GM18520 (cell line): ENCODE measurements around the gene LTB4R.

Experiments used
- ATAC-seq: cut with Tn5 transposase; IDR thresholded peaks from one replicate; pipeline ENCODE4 v1.9.1; 2021; ENCODE audit not compliant: unreplicated experiment

LTB4R gene

GRCh38 chr14:24278424-24278823 lies 32.9 kb upstream of the LTB4R start:
- ATAC-seq: no peak

- peak; percentile 47 for ATAC-seq
Measured at GRCh38 chr14:24279301-24280186, 31.8 kb upstream of the LTB4R start.

DNA sequence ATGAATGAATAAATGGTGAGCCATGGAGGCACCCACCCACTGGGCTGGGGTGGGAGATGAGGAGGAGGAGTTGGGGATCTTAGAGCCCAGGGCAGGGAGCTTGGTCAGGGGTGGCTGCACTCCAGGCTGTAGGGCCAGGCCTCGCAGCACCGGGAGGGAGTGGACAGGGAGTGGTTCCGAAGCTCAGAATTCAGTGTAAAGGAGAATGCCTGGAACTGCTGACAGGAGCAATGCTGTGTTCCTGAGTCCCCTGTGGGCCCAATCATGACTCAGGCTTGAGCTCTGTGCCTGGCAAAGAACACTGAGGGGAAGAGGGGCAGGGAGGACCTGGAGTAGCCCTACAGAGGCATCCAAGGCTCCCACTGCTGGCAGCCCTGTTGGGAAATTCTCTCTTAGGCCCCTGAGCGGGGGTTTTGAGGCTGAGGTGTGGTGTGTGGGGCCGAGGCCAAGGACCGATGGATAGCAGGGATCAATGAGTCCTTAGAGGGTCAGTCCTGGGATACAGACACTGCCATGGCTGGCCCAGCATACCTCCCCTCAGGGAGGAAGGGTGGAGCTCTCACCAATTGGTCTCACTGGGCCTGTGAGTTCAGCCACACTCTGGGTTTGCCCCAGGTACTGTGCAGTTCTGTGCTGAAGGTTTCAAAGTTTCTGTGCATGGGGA lies 30.4 kb upstream of the LTB4R start:
- ATAC-seq: no peak

- ATAC-seq: no peak
Measured at GRCh38 chr14:24281636-24282035, 29.7 kb upstream of the LTB4R start.

DNA sequence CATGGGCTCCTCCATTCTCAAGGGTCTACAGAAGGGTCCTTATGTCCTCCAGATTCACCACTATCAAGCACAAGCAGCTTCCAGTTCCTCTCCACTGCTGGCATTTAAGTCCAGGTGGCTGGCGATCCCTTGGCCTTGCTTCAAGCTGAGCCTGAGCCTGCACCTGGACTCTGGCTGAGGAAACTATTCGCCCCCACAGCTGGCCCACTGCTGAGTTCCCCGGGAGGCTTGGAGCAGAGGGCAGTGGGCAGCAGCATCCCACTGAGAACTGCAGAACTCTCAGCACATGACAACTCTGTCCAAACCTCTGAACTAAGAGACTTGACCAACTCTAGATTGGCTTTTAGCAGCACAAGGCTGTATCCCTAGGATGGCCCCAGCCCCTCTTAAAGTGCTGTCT lies 28.6 kb upstream of the LTB4R start:
- ATAC-seq: no peak

- ATAC-seq: no peak
Measured at GRCh38 chr14:24283796-24284460, 27.4 kb upstream of the LTB4R start.

DNA sequence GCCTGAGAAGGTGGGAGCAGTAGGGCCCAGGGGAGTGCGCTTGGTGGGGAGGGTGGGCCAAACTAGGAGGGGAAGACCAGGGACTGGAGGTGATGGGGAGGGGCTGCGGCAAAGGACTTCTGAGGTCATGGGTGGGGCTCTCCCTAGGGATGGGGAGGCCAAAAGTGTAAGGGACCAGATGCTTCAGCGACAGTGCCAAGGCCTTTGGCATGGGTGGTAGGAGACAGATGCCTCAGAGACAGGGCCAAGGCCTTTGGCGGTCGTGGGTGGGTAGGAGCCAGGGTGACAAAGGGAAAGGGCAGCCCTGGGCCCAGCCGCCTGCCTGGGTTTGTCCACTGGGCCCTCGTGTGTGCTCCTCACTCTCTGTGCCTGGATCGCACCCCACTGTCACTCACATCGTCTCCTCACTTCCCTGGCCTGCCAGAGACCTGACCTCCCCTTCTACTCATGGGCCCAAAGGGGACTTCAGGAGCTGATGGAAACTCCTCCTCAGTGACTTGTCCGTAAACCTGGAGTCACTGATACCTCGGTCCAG lies 26.7 kb upstream of the LTB4R start:
- ATAC-seq: no peak

DNA sequence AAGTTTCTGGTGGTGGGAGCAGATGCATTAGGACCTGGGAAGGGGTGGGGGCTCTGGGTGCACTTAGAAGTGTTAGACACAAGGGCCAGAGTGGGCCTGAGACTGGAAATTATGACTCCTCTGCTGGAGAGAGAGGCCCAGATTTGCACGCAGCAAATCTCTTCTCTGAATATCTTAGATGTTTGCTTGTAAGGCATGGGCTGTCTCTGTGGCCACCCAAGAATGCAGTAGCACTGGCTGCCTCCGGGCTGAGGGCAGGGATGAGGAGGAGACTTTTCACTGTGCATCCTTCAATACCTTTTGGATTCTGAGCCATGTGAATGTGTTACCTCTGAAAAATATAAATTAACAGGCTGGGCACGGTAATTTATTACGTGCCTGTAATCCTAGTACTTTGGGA lies 26.0 kb upstream of the LTB4R start:
- no peak for ATAC-seq

- ATAC-seq: no peak
Measured at GRCh38 chr14:24286996-24287395, 24.3 kb upstream of the LTB4R start.

GRCh38 chr14:24289649-24290280 lies 21.5 kb upstream of the LTB4R start:
- peak; percentile 82 for ATAC-seq

DNA sequence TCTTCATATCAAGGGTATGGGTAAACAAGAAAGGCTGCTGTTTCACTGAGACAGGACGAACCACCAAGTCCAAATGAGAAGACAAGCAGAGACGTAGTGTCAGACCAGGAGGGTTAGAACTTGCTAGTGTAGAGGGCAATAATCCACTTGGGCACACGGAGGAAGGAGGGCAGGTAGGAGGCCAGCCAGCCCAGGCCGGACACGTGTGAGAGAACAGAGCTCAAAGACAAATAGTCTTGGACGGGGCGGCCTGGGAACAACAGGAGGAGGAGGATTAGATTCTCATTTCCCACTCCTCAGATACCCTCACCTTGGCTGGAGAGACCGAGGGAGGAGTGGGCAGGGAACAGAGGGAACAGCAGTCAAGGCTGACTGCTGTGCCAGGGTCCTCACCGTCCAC lies 20.6 kb upstream of the LTB4R start:
- ATAC-seq: no peak

DNA sequence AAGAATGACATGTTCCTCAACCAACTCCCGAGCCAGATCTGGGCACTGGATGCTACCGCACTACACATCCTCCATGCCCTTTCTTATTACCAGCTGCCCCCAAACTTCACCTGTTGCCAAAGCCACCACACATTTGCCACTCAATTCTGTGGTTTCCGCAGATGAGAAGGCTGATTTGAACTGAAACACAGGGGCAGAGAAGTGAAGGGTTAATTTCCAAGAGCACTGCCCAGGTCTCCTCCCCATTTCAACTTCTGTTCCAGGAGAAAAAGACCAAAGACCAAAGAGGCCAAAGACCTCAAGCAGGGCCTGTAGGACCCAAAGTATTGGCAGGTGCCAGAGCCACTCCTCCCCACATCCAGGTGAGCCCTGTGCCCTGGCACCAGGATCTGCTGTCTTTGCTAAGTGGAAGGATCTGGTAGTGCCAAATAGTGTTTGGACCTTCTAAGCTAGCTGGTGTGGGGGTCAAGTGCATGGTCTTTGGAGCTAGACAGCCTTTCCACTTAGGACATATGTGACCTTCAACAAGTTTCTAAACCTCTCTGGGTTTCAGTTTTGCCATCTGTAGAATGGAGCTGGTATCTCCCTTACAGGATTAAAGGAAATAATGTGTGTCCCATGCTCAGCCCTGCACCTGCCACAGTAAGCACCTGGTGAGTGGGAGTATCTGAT lies 19.7 kb upstream of the LTB4R start:
- ATAC-seq: no peak

GRCh38 chr14:24292118-24292807 lies 19.0 kb upstream of the LTB4R start:
- no peak for ATAC-seq

GRCh38 chr14:24293525-24293924 lies 17.8 kb upstream of the LTB4R start:
- no peak for ATAC-seq

- ATAC-seq: peak; percentile 63
Measured at GRCh38 chr14:24296341-24297157, 14.8 kb upstream of the LTB4R start.

GRCh38 chr14:24297190-24297964 lies 13.9 kb upstream of the LTB4R start:
- ATAC-seq: no peak

DNA sequence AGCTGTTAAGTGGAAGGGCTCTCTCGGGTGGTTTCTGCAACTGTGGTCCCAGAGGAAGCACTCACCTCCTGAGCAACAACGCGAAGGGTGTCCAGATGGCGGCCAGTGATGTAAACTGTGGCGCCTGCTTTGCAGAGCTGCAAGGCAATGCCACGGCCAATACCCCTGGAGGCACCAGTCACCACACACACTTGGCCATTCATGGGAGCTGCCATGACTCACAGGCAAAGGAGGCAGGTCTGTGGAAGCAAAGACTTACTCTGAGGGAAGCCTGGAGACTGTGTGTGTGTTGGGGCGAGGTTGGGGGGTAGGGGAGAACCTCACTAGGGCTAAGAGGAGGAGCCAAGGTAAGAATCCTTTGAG lies 12.4 kb upstream of the LTB4R start:
- no peak for ATAC-seq
